Right ventricle myocardium superior (tissue), 1 donor: Measurements from ENCODE around the gene OGFOD2. TPM values are rescaled to one million over a fixed set of nuclear protein-coding genes. Genes with fewer than 3 reads are reported as not detected.
A peak's percentile ranks its signal among the peaks of the same experiment; 100 is the strongest.
"Not testable (repeated sequence)": the region's sequence is repeated elsewhere in the genome, so short reads cannot be mapped to it uniquely, and the experiment has no call there.

Source experiments
- ATAC-seq: fragments of 200-7000 bp; cut with Tn5 transposase; one replicate; pipeline ENCODE4 v1.9.1; 2020; ENCODE audit warnings: mild to moderate bottlenecking; ENCODE audit not compliant: poor library complexity
- DNase-seq: peaks from one replicate; pipeline ENCODE4 v3.0.0-alpha.2; 2020
- intact Hi-C: fragments of 100-400 bp; cut with DNase I; formaldehyde crosslinking; loops from one replicate; pipeline ENCODE4 v1.11.2; 2022
- long read RNA-seq: library from polyadenylated mRNA; unstranded; transcript quantifications from one replicate; pipeline ENCODE4 v2.0.0, GENCODE V29; 2021
- total RNA-seq: library from RNA; stranded (reverse); fragmentation: NEBNext Ultra II Directional; extraction: Animal tissue kit (Norgen Biotek cat#: 25700); gene quantifications from one replicate; pipeline ENCODE4 v1.2.1, GENCODE V29; 2021
- donor health status: DM: no; HTN: yes; CAD: no; lungs with severe emphysema.

The OGFOD2 gene
- total RNA-seq = 14.2 TPM
- long read RNA-seq, transcript OGFOD2-201 (7 exons, 1,780 nt) = major isoform, 33 of 52 reads
- long read RNA-seq, partial matches to known transcripts = 7 of 52 reads
- long read RNA-seq, other reads (novel, unspliced or antisense) = 9 of 52 reads

DNA sequence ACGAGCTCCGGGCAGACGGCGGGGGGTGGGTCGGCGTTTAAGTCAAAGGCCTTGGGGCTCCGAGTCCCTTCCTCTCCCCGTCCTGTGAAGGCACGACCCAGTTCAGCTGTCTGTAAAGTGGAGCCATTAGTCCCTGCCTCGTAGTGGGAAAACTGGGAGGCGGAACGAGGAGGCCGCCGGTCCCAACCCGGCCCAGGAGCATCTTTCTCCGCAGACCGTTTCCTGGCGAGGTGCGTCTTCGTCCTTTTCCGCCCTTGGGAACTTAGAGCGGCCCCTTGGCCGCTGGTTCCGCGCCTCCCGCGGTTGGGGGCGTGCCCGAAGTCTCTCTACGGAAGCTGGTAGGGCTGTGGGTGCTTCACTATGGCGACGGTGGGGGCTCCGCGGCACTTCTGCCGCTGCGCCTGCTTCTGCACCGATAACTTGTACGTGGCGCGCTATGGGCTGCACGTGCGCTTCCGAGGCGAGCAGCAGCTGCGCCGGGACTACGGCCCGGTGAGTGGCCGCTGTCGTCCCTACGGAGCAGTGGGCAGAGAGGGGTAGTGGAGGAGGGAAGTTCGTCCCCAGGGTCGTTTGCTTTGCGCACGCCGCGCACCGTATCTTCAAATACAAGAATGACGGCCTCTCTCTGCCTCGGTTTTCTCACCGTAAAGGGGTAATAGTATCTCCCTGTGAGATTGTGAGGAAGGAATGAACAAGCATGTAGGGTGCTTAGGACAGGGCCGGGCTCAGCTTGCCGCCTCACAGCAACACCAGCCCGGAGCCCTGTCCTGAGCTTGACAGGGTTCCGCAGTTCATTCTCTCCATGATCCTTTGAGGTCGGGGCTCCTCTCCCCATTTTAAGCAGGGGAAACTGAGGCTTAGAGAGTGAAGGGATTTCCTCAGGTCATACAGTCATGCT lies at the start of gene OGFOD2:
TSS of gene OGFOD2 (plus strand) at position 353 of the 898 bp plus-strand sequence. CDS start at position 361, 8 bp downstream.
- intact Hi-C loops = loop anchor here (10.0 kb wide), 1 partner anchor 170 kb away; no protein-coding TSS in a partner anchor
- DNase-seq (peak; percentile 96), ATAC-seq (peak; percentile 95)

DNA sequence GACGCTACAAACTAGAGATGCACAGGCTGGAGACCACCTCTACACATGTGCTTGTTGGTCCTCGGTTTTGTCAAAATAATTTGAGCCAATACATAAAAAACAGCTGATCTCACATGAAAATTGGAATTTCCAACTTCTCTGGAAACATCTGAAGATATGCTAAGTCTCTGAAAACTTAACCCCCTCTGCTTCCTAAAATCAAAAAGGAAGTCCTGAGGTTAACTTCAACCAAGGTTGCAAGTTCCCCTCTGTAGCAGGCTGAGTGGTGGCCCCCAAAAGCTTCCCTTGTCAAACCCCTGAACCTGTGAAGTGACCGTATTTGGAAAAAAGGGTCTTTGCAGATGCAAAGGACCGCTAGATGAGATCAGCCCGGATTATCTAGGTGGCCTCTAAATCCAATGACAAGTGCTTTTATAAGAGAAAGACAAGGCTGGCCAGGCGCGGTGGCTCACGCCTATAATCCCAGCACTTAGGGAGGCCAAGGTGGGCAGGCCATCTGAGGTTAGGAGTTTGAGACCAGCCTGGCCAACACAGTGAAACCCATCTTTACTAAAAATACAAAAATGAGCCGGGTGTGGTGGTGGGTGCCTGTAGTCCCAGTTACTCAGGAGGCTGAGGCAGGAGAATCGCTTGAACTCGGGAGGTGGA lies 47.2 kb upstream of the OGFOD2 start:
- DNase-seq = no peak
- no peak for ATAC-seq
- intact Hi-C loops = no loop called here

DNA sequence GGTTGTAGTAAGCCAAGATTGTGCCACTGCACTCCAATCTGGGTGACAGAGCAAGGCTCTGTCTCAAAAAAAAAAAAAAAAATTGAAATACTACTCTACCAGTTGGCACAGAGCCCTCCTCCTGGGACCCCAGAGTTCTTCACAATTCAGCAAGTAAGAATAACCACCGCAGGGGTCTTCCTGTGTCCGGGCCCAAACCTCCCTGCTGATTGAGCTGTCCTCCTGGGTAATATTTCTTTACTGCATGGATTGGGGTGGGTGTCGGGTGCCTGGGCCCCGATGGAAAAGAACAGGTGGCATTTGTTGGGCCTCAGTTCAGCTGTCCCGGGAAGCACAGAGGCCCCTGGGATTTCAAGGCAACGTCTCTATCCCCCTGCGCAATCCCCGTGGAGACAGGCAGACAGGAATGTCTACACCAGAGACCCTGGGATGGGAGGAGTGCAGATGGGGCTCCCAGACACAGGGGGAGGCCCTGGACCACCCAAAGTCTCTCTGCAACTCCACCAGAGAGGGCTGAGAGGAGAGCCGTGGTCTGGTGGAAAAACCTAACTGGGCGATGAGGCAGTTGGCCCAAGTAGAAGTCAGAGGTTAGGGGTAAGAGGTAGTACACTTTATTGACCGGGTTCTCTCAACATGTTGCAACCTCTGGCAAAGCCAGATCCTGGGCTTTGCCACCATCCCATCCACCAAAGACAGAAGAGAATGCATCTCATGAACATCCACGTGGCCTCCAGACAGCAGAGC lies 46.5 kb upstream of the OGFOD2 start:
- DNase-seq = no peak
- intact Hi-C loops = no loop called here
- ATAC-seq = no peak

DNA sequence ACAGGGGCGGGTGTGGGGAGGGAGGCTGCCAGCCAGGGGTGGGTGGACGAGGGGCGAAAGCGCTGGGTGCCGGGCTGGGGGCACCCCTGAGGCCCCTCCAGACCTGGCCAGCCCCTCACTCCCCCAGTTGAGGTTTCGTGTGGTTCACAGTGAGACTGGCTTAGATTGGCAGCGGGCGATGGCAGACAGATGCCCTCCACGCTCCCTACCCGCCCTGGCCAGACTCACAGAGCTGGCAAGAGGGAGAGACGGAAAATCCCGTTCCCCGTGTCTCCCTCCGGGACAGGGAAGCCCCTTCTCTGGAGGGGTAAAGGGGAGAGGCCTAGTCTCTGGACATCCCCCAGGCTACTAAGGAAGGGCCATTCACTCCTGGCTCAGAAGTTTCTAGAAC lies 45.9 kb upstream of the OGFOD2 start:
- no peak for ATAC-seq
- no peak for DNase-seq
- intact Hi-C loops = no loop called here

DNA sequence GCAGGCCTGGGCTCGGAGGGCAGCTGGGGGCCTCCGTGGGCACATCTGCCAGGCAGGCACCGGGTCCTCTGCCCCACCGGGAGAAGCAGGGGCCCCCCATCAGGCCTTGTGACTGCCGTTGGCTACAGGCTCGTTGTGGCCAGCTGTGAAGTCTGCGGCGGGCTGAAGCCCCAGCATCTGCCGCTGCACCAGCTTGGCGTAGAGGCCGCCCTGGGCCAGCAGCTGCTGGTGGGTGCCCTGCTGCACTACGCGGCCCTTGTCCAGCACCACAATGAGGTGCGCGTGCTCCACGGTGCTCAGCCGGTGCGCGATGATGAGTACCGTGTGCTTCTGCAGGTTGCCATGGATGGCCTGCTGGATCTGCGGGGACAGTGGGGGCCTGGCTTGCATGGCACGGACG lies 45.2 kb upstream of the OGFOD2 start:
- no peak for ATAC-seq
- DNase-seq = no peak
- intact Hi-C loops = no loop called here

DNA sequence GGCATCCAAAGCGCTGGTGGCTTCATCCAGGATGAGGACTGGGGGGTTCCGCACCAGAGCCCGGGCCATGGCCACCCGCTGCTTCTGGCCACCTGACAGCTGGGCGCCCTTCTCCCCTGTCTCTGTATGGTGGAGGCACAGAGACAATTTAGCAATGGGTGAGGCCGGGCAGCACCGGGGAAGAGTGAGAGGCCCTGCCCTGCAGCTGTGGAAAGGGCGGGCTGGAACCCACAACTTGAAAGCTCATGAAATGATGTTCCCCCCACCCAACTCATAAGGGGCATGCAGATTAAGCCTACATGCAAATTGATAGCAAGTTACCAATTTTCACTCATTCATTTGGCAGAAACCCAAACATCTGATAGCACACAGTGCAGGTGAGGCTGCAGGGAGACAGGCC lies 42.8 kb upstream of the OGFOD2 start:
- ATAC-seq = no peak
- no peak for DNase-seq
- intact Hi-C loops = no loop called here

DNA sequence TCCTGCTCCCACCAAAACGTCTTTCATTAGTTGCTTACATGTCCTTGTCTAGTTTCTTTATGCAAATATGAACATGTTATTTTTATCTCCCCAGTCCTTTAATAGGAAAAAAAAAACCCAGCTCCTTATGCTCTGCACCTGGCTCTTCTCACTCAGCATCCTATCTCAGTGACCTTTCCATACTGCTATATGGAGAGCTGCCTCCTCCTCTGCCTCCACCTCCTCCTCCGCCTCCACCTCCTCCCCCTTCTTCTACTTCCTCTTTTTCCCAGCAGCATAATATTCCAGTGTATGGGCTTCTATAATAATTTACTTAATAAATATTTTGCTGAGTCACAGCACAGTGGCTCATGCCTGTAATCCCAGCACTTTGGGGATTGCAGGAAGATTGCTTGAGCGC lies 40.3 kb upstream of the OGFOD2 start:
- intact Hi-C loops = no loop called here
- DNase-seq = no peak

DNA sequence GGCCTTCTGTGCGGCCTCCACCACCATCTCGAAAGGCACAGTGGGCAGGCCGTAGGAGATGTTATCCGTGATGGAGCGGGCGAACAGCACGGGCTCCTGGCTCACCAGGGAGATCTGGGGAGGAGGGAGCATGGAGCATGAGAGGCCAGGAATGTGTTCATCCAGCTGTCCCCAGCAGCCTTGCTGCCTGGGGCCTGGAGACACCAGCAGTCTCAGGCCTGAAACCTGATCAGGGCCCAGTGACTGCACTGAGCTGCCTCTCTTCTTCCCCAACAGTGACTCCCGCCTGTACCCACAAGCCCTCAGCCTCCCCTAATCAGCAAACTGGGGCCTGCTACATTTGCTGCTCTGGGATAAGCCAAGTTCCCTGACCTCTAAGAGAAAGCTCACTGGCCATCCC lies 39.7 kb upstream of the OGFOD2 start:
- intact Hi-C loops = no loop called here
- ATAC-seq = no peak
- DNase-seq = no peak

More for the DNA sequence above, 40.3 kb upstream of the OGFOD2 start:
- no peak for ATAC-seq

DNA sequence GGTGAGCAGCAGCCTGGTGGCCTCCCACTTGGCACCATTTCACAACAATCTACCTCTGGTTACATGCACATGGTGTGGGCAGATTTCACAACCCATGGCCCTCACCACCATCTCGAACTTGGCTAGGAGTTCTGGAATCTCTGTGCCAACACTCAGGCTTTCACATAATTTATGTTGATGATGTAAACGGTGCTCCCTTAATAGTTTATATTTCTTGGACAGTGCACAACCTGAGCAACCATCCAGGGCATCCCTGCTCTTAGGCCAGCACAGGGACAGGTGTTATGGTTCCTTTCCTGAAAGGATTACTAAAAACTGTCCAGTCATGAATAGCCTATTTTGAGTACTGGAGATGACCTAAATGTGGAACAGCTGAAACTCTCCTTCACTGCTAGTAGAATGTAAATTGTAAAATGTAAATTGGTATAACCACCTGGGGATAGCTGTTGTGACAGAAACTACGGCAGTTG lies 37.4 kb upstream of the OGFOD2 start:
- intact Hi-C loops = no loop called here
- DNase-seq (no peak), ATAC-seq (no peak)

DNA sequence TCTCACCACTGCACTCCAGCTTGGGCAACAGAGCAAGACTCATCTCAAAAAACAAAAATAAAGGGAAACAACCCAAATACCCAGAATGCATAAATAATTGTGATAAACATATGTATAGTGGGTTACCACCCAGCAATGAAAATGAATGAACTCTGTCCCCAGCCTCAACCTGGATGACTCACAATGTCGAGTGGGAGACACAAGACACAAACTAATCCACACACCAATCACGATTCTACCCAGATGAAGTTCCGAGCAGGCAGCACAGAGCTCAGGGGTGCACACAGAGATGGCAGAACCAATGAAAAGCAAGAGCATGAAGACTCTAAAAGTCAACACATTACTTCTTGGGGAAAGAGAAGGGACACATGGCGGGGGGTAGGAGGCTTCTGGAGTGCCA lies 35.9 kb upstream of the OGFOD2 start:
- DNase-seq (no peak), ATAC-seq (no peak)
- intact Hi-C loops = no loop called here

DNA sequence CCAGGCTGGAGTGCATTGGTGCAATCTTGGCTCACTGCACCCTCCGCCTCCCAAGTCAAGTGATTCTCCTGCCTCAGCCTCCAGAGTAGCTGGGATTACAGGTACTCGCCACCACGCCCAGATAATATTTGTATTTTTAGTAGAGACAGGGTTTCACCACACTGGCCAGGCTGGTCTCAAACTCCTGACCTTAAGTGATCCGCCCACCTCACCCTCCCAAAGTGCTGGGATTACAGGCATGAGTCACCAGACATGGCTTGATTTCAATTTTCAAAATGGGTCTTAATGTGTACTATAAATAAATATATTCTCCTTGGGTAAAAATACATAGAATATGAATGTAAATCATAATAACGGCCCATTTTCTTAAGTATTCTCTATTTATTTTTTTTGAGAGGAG lies 33.7 kb upstream of the OGFOD2 start:
- intact Hi-C loops, ATAC-seq, DNase-seq: not testable (repeated sequence)

DNA sequence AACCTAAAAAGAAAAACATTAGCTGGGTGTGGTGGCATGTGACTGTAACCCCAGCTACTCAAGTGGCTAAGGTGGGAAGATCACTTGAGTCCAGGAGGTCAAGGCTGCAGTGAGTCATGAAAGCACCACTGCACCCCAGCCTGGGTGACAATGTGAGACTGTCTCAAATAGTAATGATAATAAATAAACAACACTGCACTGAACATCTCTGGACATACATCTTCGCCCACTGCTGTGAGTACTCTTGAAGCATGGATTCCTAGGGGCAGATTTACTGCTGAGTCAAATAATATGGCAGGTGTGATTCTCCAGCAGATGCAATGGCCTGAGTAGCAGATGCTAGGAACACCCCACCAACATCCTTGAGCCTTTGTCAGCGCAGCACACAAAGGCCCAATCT lies 32.4 kb upstream of the OGFOD2 start:
- intact Hi-C loops = no loop called here
- DNase-seq (no peak), ATAC-seq (no peak)

DNA sequence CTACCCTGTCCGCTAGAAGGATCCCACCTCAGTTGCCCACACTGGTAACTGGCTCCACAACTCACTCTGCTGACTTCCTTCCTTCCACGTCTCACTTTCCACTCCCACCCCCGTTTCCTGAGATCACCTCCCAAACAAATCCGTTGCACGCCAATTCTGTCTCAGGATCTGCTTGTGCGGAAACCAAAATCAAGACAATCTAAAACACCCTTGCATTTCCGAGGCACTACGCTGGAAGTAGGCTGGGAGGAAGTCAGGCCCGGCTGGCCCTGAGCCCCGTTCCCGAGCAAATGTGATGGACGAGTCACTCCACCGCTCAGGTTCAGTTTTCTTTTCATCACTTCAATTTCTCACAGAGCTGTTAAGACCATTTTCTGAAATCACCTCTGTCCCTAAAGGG lies 31.8 kb upstream of the OGFOD2 start:
- ATAC-seq = no peak
- intact Hi-C loops = no loop called here
- no peak for DNase-seq

DNA sequence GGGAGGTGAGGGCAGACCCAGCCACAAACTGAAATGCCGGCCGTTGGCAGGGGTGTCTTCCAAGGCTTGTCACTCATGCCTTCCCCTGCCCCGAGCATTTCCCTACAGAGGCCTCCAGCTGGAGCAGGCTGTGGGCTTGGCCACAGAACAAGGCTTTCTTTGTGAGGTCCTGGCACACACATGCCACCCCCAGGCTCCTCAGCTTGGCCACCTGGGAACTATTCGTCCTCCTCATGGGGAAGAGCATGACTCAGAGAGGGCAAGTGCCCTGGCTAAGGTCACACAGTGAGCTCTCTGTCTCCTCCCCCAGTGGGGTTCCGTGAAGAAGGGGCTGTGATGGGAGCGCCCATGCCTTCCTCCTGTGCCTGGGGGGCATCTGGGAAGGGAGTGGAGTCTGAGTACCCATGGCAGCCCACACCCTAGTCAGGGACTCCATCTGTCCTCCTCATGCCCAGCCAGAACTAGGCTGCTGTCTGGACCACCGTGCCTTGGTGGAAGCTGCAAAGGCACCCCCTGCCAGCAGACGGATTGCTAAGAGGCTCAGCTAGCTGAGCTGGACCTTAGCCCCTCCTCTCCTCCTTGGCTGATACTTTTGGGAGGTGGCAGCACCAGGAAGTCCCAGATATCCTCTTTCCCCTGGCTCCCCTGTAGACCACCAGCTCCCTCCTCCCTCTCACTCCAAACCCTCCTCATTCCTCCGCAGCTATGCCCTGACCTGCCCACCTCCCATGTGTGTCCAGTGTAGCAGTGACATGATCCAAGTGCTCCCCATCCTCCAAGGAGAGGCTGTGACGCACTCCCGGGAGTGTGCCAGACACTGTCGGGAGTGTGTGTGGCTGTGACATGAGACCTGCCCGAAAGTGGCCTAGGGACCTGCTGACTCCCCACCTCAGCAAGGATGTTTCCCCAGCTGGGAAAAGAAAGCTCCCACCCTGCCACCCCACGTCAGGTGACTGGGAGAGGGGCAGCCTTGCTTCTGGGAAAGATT lies 30.1 kb upstream of the OGFOD2 start:
- DNase-seq (no peak), ATAC-seq (no peak)
- intact Hi-C loops = no loop called here

DNA sequence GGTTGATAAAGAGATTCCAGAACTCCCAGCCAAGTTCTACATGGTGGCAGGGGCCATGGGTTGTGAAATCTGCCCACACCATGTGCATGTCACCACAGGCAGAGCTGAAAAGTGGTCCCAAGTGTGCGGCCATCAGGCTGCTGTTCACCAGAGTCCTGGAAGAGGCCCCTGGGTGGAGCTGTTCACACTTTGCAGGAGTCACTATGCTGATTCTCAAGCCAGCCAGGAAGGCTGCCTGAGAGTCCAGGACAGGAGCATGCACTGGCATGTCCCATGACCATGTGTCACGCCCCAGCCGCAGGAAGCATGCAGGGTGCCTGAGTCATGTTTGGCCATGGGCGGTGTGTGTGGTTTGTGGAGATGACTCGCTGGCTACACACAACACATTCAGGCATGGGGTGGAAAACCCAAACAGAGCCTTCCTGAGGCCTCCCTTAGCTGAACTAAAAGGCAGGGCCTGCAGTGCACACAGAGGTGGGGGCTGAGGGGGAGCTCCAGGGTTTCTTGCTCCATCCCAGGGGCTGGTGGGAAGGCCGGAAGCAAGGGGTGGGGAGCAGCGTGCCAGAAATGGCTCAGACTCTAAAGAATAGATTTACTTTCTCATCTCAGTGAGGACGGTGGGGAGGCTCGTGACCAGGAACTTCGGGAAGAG lies 28.2 kb upstream of the OGFOD2 start:
- DNase-seq = peak; percentile 78
- peak; percentile 61 for ATAC-seq
- intact Hi-C loops = no loop called here

DNA sequence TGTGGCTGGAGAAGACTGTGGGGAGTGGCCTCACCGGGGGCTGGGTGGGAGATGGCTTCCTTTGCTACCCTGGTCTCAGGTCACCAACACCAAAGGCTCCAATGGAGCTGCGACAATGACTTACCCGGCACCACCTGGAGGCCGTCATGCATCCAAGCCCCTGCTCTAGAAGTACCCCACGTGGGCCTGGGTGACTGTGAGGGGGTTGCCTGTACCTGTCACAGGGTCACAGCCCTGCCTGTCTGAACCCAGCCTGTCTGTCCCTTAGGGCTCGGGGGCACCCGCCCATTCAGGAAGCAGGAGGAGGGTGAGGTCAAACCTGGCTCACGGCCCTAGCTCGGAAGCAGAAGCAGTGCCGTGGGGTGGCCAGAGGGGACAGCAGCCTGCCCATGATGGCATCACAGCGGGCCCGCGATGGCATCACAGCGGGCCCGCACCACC lies 27.7 kb upstream of the OGFOD2 start:
- DNase-seq (peak; percentile 66), ATAC-seq (peak; percentile 19)
- intact Hi-C loops = no loop called here

DNA sequence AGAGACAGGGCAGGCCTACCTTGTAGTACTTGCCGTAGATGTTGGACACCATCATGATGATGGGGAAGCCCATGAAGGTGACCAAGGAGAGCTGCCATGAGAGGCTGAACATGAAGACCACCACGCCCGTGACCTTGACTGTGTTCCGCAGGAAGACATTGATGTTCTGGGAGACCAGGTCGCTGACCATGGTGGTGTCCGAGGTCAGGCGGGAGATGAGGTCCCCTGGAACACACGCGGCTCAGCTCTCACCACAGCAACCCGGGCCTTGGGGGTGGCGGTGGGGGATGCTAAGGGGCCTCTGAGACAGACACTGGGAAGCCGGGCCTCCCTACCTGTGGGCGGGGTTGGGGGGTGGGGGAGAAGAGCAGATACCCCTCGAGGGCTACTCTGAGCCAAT lies 26.4 kb upstream of the OGFOD2 start:
- ATAC-seq (no peak), DNase-seq (no peak)
- intact Hi-C loops = loop anchor here (1.0 kb wide), 1 partner anchor 88 kb away; no protein-coding TSS in a partner anchor
